ENCODE measurements around the gene VRK1. TPM values are rescaled to one million over a fixed set of nuclear protein-coding genes. Genes with fewer than 3 reads are reported as not detected.

Gene VRK1
- total and polyA plus RNA-seq, 2 of the 8 experiments (the other 6 are each of a cell fraction or from before 2014, with no cell fraction given), result 24.2 to 64.8 TPM

- peaks cover 0 to 13% (median 4%) of the 10 kb centered on the region in 4 experiments; a peak in 5 of 8 replicates for H3K36me3 ChIP-seq (ENCODE audit: control insufficient read depth in 2 of 4, insufficient read depth in 4 of 4, low read length in 3 of 4)
- H2AFZ ChIP-seq (ENCODE audit: low read length), result no peak overlapping the region
- H3K4ac ChIP-seq (replicated peaks; ENCODE audit: insufficient read length, low read depth, low read length), result no peak overlapping the region
- H3K18ac ChIP-seq (ENCODE audit: extremely low read depth, low read length), result no peak overlapping the region
- H2AK5ac ChIP-seq (ENCODE audit: low read depth, low read length), result no peak overlapping the region
- H2BK12ac ChIP-seq (ENCODE audit: low read depth, low read length), result no peak overlapping the region
- H3K56ac ChIP-seq (replicated peaks; ENCODE audit: insufficient read length, low read depth, low read length), result no peak overlapping the region
- peaks cover 3% of the 10 kb centered on the region; the same call in 1 of the 2 replicates for H3K79me1 ChIP-seq (ENCODE audit: low read depth, low read length)
- peaks cover 3 to 61% of the 10 kb centered on the region in 2 experiments; a peak in 2 of 4 replicates for H3K79me2 ChIP-seq (ENCODE audit: control insufficient read depth in 1 of 2, insufficient read depth in 2 of 2, low read length in 2 of 2)
- ChIA-PET POLR2A (ENCODE audit: partially characterized antibody) (no interaction called here), CTCF (ENCODE audit: partially characterized antibody) (interaction anchor here (0.6 to 3.1 kb wide), 4 partner anchors 20 to 263 kb away, joined by 3 to 13 read pairs (median 4); partner anchors contain the start of gene VRK1)
- H3K23ac ChIP-seq (ENCODE audit: insufficient read length), result no peak overlapping the region
- no peak overlapping the region for H3K9ac ChIP-seq (replicated peaks in 1 of 4; ENCODE audit: extremely low read depth in 1 of 4, low read depth in 3 of 4, low read length in 3 of 4)
- H2BK15ac ChIP-seq (ENCODE audit: low read length), result no peak overlapping the region
- no peak overlapping the region for H4K5ac ChIP-seq (ENCODE audit: insufficient read length, low read depth, low read length)
- 90% methylated on average over 2 of the region's 2 CpGs; no CpG with 5 or more reads in 1 of the 2 experiments for WGBS, 2 experiments (ENCODE audit: extremely low coverage in 1 of 2, insufficient coverage in 1 of 2, insufficient read length in 1 of 2, insufficient replicate concordance in 2 of 2, low coverage in 1 of 2, low lambda C conversion rate in 2 of 2, missing lambda C conversion rate in 1 of 2)
- H2BK20ac ChIP-seq (ENCODE audit: low read length), result no peak overlapping the region
- no peak overlapping the region for H3K4me2 ChIP-seq (ENCODE audit: insufficient read depth in 1 of 2, low read depth in 2 of 2, low read length in 2 of 2)
- H3K4me1 ChIP-seq (replicated peaks in 1 of 4; ENCODE audit: control insufficient read depth in 3 of 4, insufficient read depth in 4 of 4, low read length in 3 of 4), result no peaks in the 10 kb centered on the region
- DNase-seq (ENCODE audit: low read depth in 1 of 2, low spot score in 2 of 2), result no peak
- no peaks in the 10 kb centered on the region for H3K27me3 ChIP-seq (replicated peaks in 1 of 4; ENCODE audit: control insufficient read depth in 3 of 4, extremely low read depth in 1 of 4, insufficient read depth in 3 of 4, low read length in 3 of 4)
- H3K27ac ChIP-seq (ENCODE audit: low read depth, low read length), result no peak overlapping the region
- H3K4me3 ChIP-seq (ENCODE audit: extremely low read depth in 1 of 4, insufficient read depth in 2 of 4, low read depth in 3 of 4, low read length in 4 of 4), result no peak overlapping the region
- no peaks in the 10 kb centered on the region for H3K23me2 ChIP-seq (ENCODE audit: low read depth, low read length)
- no peak overlapping the region for H3K14ac ChIP-seq (ENCODE audit: insufficient read length)
- H4K20me1 ChIP-seq (replicated peaks in 1 of 2; ENCODE audit: control insufficient read depth in 1 of 2, insufficient read depth in 2 of 2, low read length in 2 of 2), result peaks cover 5 to 6% of the 10 kb centered on the region in 2 experiments
- H2BK120ac ChIP-seq (replicated peaks; ENCODE audit: low read depth, low read length), result no peak overlapping the region
- H4K91ac ChIP-seq (replicated peaks; ENCODE audit: insufficient read length, low read length), result no peak overlapping the region
- H2BK5ac ChIP-seq (ENCODE audit: low read depth, low read length), result no peak overlapping the region
- no peaks in the 10 kb centered on the region for H3K9me3 ChIP-seq (ENCODE audit: insufficient read depth in 2 of 2, low read depth in 1 of 2, low read length in 1 of 2)
- no peak for FAIRE-seq
- no peak overlapping the region for H4K8ac ChIP-seq (ENCODE audit: extremely low read depth, insufficient read depth, low read length)
- TF ChIP-seq YY1 (IDR thresholded peaks at IDR 0.05; ENCODE audit: low read depth, low read length), result no peak
- TF ChIP-seq CHD2 (IDR thresholded peaks at IDR 0.05; ENCODE audit: low read length), result no peak
- no peak for TF ChIP-seq SIN3A (conservative IDR thresholded peaks at IDR 0.05 in 1 of 2, IDR thresholded peaks at IDR 0.05 in 1 of 2; ENCODE audit: low read depth in 1 of 2, low read length in 2 of 2)
- no peak for TF ChIP-seq RXRA (IDR thresholded peaks at IDR 0.05; ENCODE audit: insufficient read depth, low read depth, low read length)
- TF ChIP-seq BRCA1 (IDR thresholded peaks at IDR 0.05; ENCODE audit: low read depth, low read length), result no peak
- TF ChIP-seq ATF2 (IDR thresholded peaks at IDR 0.05; ENCODE audit: low read length), result no peak
- no peak for TF ChIP-seq ASH2L (IDR thresholded peaks at IDR 0.05; ENCODE audit: low read length)
- no peak for TF ChIP-seq NRF1 (IDR thresholded peaks at IDR 0.05; ENCODE audit: low read depth, low read length)
- no peak for TF ChIP-seq BACH1 (IDR thresholded peaks at IDR 0.05; ENCODE audit: low read length)
- TF ChIP-seq SIRT6 (IDR thresholded peaks at IDR 0.05; ENCODE audit: low read length), result no peak
- TF ChIP-seq TAF1 (IDR thresholded peaks at IDR 0.05; ENCODE audit: low read depth, low read length), result no peak
- TF ChIP-seq POLR2A (IDR thresholded peaks at IDR 0.05; ENCODE audit: control extremely low read depth in 1 of 2, low read depth in 2 of 2, low read length in 2 of 2), result no peak
- TF ChIP-seq POU5F1 (IDR thresholded peaks at IDR 0.05; ENCODE audit: low read depth, low read length), result no peak
- no peak for TF ChIP-seq RBBP5 (IDR thresholded peaks at IDR 0.05; ENCODE audit: borderline replicate concordance, low read depth, low read length)
These were observed 35.2 kb downstream of the VRK1 start for GRCh38 chr14:96832351-96832750.

All from H1 (cell line).